DOHH2 (cell line): ENCODE data around the gene SNTB2.

Source experiments
- H3F3A ChIP-seq: fragments of 200-600 bp; sonication (generic), shearing (Covaris generic); 2 replicates; pipeline ENCODE4 v1.6.0; 2016; ENCODE audit warnings: antibody characterized with exemption, mild to moderate bottlenecking; ENCODE audit not compliant: control insufficient read depth, insufficient read depth
- H3K27ac ChIP-seq: fragments of 200-600 bp; sonication (generic); 2 replicates; pipeline ENCODE4 v1.5.1; 2014; ENCODE audit warnings: low read depth, mild to moderate bottlenecking, low read length, moderate library complexity
- H3K27me3 ChIP-seq: fragments of 200-600 bp; sonication (generic); 2 replicates; pipeline ENCODE4 v1.6.1; 2014; ENCODE audit warnings: mild to moderate bottlenecking, low read length, mixed read lengths; ENCODE audit not compliant: control insufficient read depth
- H3K36me3 ChIP-seq: fragments of 200-600 bp; sonication (generic); 2 replicates; pipeline ENCODE4 v1.6.1; 2014; ENCODE audit warnings: mild to moderate bottlenecking, low read length, moderate library complexity, mixed read lengths; ENCODE audit not compliant: control insufficient read depth
- H3K4me1 ChIP-seq: fragments of 200-600 bp; sonication (generic); 2 replicates; pipeline ENCODE4 v1.6.1; 2014; ENCODE audit warnings: mild to moderate bottlenecking, low read length, mixed read lengths; ENCODE audit not compliant: control insufficient read depth
- H3K4me2 ChIP-seq: fragments of 200-600 bp; sonication (generic); 2 replicates; pipeline ENCODE4 v1.6.0; 2014; ENCODE audit warnings: mild to moderate bottlenecking, low read length, moderate library complexity
- H3K4me3 ChIP-seq: fragments of 200-600 bp; sonication (generic); 2 replicates; pipeline ENCODE4 v1.5.1; 2014; ENCODE audit warnings: mild to moderate bottlenecking, low read length, mixed read lengths
- H3K79me2 ChIP-seq: fragments of 200-600 bp; sonication (generic); 2 replicates; pipeline ENCODE4 v1.6.1; 2014; ENCODE audit warnings: mild to moderate bottlenecking, low read length, mixed read lengths; ENCODE audit not compliant: control insufficient read depth
- H3K9me2 ChIP-seq: fragments of 200-600 bp; sonication (generic); replicated peaks from 2 replicates; pipeline ENCODE4 v1.6.1; 2014; ENCODE audit warnings: mild to moderate bottlenecking, low read length, mixed read lengths; ENCODE audit not compliant: control insufficient read depth
- H3K9me3 ChIP-seq: fragments of 200-600 bp; sonication (generic); 2 replicates; pipeline ENCODE4 v1.6.1; 2014; ENCODE audit warnings: antibody characterized with exemption, low read length, mixed read lengths; ENCODE audit not compliant: control insufficient read depth, insufficient read depth
- H4K20me1 ChIP-seq: fragments of 200-600 bp; sonication (generic); 2 replicates; pipeline ENCODE4 v1.6.0; 2014; ENCODE audit warnings: low read depth, mild to moderate bottlenecking, antibody characterized with exemption, low read length, moderate library complexity; ENCODE audit not compliant: control insufficient read depth, insufficient read depth
- CTCF ChIP-seq: fragments of 200-600 bp; sonication (generic); IDR thresholded peaks from one replicate; pipeline ENCODE4 v1.5.1; 2014; ENCODE audit warnings: antibody characterized with exemption, mild to moderate bottlenecking, low read depth, low read length; ENCODE audit not compliant: poor library complexity, severe bottlenecking
- EZH2phosphoT487 ChIP-seq: fragments of 200-600 bp; sonication (generic); IDR thresholded peaks from 2 replicates; pipeline ENCODE4 v1.6.1; 2017; ENCODE audit warnings: borderline replicate concordance, mild to moderate bottlenecking, antibody characterized with exemption, low read length, moderate library complexity, mixed read lengths

Gene SNTB2

GRCh38 chr16:69165584-69165983, 21.4 kb upstream of the SNTB2 start:
- TF ChIP-seq EZH2phosphoT487 (no peak), CTCF (no peak)
- Histone ChIP-seq H3K36me3 (peaks cover 87% of the 10 kb centered on the region), H3K4me2 (no peak overlapping the region)

GRCh38 chr16:69166221-69166833, 20.6 kb upstream of the SNTB2 start:
- Histone ChIP-seq H3F3A (peaks cover 4% of the 10 kb centered on the region), H3K27me3 (no peaks in the 10 kb centered on the region), H3K9me3 (no peaks in the 10 kb centered on the region), H3K4me3 (no peak overlapping the region), H4K20me1 (no peaks in the 10 kb centered on the region), H3K27ac (no peak overlapping the region), H3K4me2 (no peak overlapping the region), H3K79me2 (no peaks in the 10 kb centered on the region), H3K9me2 (no peaks in the 10 kb centered on the region), H3K36me3 (peaks cover 81% of the 10 kb centered on the region), H3K4me1 (peaks cover 23% of the 10 kb centered on the region)
- no peak for TF ChIP-seq CTCF
- no peak for TF ChIP-seq EZH2phosphoT487

More at GRCh38 chr16:69165584-69165983, 21.4 kb upstream of the SNTB2 start:
- peaks cover 4% of the 10 kb centered on the region for H3F3A ChIP-seq
- no peaks in the 10 kb centered on the region for H3K9me2 ChIP-seq
- H3K27me3 ChIP-seq, result no peaks in the 10 kb centered on the region
- no peaks in the 10 kb centered on the region for H3K9me3 ChIP-seq
- H3K79me2 ChIP-seq, result no peaks in the 10 kb centered on the region
- no peak overlapping the region for H3K27ac ChIP-seq
- peaks cover 16% of the 10 kb centered on the region for H3K4me1 ChIP-seq
- H3K4me3 ChIP-seq, result no peak overlapping the region
- no peaks in the 10 kb centered on the region for H4K20me1 ChIP-seq

- Histone ChIP-seq H3K4me3 (no peak overlapping the region), H3K36me3 (peaks cover 79% of the 10 kb centered on the region), H3K9me3 (no peaks in the 10 kb centered on the region), H3K4me2 (no peak overlapping the region), H3K4me1 (peaks cover 25% of the 10 kb centered on the region), H4K20me1 (no peaks in the 10 kb centered on the region), H3K27me3 (no peaks in the 10 kb centered on the region), H3K9me2 (no peaks in the 10 kb centered on the region), H3K79me2 (no peaks in the 10 kb centered on the region), H3F3A (peaks cover 8% of the 10 kb centered on the region), H3K27ac (no peak overlapping the region)
- TF ChIP-seq CTCF, result no peak
- no peak for TF ChIP-seq EZH2phosphoT487
Observed at GRCh38 chr16:69166946-69167930, 19.7 kb upstream of the SNTB2 start.
